Gastroesophageal sphincter (tissue), 3 donors: Measurements from ENCODE around the gene PRKN.

Experiments used
- CTCF ChIP-seq, 4 experiments: fragments of 200-600 bp in 2 of 4; fragments of 450-650 bp in 2 of 4; sonication (generic) in 1 of 4; IDR thresholded peaks; one replicate each; pipeline ENCODE4 v1.5.1; 2017 to 2019; ENCODE audit warnings: antibody characterized with exemption in 4 of 4, mild to moderate bottlenecking in 2 of 4, moderate library complexity in 2 of 4
- EP300 ChIP-seq: sonication (generic); formaldehyde crosslinking; IDR thresholded peaks from one replicate; pipeline ENCODE4 v1.6.1; 2017; ENCODE audit warnings: antibody characterized with exemption, mild to moderate bottlenecking
- POLR2A ChIP-seq, 2 donors: fragments of 450-650 bp; IDR thresholded peaks; one replicate each; pipeline ENCODE4 v1.6.1; 2017; ENCODE audit warnings: antibody characterized with exemption in 2 of 2, mild to moderate bottlenecking in 2 of 2, moderate library complexity in 1 of 2

DNA sequence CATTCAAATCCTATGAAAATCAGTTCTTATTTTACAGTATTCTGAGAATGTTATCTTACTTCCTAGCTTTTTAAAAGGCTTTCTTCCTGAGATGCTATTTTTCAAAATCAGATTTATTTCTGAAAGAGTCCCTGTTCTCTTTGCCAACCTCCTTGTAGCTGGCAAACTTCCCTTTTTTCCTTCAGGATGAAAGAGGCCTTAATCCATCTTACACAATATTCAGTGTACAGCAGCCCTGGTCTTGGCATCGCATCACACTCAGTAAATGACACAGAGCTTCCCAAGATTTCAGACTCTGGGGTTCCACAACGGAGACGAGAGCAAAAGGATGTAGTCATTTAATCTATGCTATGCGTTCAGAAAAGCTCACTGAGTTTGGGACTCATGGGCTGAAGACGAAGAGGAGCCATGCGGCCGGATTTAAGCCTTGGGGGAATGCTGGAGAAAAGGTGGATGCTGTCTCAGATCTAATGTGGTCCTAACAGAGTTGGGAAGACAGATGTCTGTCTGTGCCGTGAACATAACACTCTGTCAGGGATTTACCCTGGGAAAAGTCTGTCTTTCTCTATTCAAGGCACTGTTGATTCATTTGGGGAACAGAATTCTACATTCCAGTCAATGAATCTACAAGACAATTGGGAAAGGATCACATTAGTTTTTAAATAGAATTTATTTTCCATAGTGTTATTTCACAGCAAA lies 837.3 kb downstream of the PRKN start:
- TF ChIP-seq CTCF (IDR thresholded peaks at IDR 0.05) = no peak
- TF ChIP-seq EP300 = no peak
- no peak for TF ChIP-seq POLR2A (IDR thresholded peaks at IDR 0.05)
